AML-193 (cell line): ENCODE measurements around the gene S100A5.
"Not testable (repeated sequence)": the region's sequence is repeated elsewhere in the genome, so short reads cannot be mapped to it uniquely, and the experiment has no call there.

ENCODE experiments used
- DNase-seq, 2 experiments: peaks; one replicate each; lab custom pipeline; 2025; lab: John Stamatoyannopoulos, UW

Gene S100A5

GRCh38 chr1:153566414-153567371, 26.0 kb upstream of the S100A5 start:
- DNase-seq = peak; percentile 75 to 80

DNA sequence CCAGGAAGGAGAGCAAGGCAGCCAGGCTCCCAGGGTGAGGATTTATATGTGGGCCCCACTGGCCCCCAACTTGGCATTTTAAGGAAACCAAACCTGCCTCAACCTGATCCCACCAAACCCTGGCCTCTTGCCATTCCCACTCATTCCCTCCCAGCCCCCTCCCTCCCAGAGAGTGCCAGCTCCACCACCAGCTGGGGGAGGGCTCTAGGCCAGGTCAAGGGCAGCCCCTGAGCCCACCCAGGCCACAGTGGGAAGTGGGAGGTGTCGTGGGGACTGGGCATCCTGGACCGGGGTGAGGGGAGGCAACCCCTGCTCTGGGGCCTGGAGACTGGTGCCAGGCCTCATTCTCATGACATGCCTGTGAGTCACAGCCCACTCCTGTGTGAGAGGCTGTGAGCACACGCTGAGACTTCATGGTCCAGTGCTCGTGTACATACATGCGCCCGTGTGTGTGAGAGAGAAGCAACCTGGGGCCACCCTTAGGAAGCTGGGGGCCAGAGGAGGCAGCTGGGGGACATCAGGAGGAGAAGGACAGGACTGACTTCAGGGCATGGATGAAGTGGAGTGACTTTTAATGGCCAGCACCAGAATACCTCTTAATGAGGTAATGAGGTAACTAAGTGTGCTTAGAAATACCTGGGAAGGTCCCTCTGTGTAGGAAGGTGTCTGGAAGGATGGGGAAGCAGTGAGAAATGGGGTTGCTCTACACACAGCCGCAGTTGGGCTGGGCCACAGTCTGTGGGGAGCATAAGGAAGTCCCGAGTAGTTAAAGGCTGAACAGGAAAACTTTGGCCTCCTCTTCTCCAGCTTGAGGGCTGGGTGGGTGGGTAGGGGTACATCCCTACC, 25.0 kb upstream of the S100A5 start, which contains the start of gene S100A2:
Gene S100A2, minus strand, starts transcription at position 316 of the 846 bp plus-strand sequence. CDS start 1,967 bp downstream, outside the sequence.
- DNase-seq = peak; percentile 28 to 37

DNA sequence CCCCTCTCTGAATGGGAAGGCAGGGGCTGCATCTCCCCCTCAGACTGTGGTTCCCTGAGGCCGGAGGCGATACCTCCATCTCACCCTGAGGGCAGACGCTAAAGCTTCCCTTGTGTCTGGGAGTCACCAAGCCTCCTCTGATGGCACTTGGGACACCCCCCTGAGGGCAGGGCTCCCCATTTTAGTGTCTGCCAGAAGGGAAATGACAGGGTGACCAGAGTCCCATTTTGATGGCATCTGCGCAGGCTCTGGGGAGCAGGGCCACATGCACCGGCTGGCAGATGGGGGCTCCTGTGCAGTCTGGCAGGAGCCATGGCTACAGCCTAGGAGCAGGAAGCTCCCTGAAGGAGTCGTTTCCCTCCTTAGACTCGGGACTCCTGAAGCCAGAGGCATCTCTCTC, 23.3 kb upstream of the S100A5 start:
- no peak for DNase-seq

- DNase-seq = no peak
Measured at GRCh38 chr1:153563483-153563901, 22.8 kb upstream of the S100A5 start.

DNA sequence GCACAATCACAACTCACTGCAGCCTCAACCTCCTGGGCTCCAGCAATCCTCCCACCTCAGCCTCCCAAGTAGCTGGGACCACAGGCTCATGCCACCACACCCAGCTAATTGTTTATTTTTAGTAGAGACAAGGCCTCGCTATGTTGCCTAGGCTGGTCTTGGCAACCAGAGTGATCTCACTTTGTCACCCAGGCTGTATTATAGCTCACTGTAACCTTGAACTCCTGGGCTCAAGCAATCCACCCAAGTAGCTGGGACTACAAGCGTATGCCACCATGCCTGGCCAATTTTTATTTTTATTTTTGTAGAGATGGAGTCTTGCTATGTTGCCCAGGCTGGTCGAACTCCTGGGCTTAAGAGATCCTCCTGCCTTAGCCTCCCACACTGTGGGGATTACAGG, 21.3 kb upstream of the S100A5 start:
- not testable (repeated sequence) for DNase-seq

DNA sequence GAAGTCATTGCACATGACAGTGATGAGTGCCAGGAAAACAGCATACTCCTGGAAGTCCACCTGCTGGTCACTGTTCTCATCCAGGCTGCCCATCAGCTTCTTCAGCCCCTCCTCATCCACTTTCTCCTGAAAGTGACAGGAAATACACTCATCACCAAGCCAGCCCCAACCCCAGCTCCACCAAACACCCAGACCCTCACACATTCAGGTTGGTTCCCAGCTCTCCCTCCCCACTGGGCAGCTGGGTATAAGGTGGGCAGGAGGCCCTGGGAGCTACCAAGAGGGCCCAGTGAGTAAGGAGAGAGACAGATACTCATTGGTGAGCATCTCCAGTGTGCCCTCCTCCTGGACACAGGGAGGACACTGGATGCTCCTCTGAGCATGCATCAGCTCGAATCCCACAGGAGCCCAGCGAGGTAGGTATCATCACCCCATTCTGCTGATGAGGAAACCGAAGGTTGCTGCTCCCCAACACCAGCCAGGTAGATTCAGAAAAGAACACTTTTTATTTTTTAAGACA, 20.8 kb upstream of the S100A5 start:
- DNase-seq = no peak

- DNase-seq = no peak
Measured at GRCh38 chr1:153560771-153561465, 20.2 kb upstream of the S100A5 start.

DNA sequence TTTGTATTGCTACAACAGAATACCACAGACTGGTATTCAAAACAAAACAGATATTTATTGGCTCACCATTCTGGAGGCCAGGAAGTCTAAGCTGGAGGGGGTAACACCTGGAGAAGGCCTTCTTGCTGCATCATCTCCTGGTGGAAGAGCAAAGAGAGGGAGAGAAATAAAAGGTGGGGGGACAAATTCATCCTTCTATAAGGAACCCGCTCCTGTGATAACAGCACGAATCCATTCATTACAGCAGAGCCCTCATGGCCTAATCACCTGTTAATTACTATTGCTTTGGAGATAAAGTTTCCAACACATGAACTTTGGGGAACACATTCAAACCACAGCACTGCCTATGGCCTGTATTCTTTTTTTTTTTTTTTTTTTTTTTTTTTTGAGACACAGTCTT, 19.5 kb upstream of the S100A5 start:
- DNase-seq = no peak

DNA sequence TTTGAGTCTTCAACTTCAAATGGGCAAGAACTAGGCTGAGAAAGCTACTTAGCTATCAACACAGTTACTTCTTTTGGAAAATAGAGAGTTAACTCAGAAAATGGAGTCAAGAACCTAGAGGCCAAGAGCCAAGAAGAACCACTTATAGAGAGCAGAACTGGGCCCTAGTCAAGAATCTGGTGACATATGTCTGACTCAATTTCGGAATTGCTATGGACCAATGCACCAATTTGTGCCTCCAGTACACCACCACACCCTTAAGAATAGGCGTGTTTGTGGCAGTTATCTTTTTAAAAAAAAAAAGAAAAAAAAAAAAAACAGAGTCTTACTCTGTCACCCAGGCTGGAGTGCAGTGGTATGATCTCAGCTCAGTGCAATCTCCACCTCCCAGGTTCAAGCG, 17.1 kb upstream of the S100A5 start:
- DNase-seq = no peak

DNA sequence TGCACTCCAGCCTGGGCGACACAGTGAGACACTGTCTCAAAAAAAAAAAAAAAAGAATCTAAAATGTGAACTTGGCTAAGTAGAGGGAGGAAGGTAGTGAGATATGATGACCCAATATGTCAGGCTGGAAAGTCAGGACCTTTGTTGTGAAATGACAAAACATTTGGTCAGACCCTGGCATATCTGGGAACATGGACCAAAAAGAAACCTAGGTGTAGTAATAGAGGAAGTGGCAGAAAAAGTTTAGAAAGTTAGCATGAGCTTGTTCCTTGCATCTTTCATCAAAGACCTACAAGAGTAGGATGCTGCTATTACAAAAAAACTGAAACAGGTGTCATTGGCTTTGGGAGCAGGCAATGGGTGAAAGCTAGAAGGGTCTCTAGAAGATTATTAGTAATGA, 15.6 kb upstream of the S100A5 start:
- peak; percentile 23 to 35 for DNase-seq

DNA sequence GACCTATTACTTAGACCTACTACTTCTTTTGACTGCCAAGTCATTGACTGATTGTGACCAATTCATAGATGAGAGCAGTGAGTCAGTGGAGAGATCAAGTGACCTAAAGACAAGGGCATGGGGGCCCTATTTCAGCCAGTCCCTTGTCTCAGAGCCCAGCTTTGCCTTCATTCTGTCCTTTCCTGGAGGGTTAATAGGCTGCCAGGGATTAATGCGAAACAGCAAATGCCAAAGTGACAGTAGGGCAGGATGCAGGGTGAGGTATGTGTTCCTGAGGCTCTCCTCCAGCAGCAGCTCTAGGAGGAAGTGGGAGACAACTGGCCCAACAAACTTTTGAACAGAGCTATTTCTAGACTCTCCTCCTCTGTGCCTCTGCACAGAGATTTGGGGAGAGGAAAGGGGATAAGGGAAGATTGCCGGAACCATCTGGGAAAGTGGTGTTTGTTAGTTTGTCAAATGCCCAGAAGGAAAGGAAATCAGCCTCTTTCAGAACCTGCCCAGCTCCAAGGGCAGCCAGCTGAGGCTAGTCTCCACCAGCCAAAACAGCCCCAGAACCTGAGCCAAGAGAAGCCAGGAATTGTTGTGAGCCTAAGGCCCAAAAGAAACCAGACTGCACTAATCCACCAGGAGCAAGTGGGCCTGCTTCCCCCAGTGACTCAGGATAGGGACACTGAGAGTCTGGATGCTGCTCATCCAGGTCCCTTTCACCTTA, 13.3 kb upstream of the S100A5 start:
- peak; percentile 15 to 19 for DNase-seq

DNA sequence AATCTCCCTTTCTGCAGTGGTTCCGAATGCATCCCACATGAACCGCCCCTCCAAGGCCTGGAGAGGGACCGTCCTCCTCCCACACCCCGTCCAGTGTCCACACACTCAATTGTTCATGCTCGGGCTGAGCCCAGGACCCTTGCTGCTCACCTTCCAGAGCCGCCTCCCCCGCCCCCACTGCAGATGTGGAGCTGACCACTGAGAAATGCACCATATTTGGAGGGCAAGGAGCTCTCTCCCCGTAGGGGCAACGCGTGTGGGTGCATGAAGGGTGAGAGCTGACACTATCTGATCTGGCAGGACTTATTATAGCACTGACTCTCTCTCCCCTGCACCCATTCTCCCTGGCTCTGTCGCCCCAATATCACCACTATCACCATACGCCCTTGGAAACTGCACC, 12.4 kb upstream of the S100A5 start:
- no peak for DNase-seq

DNA sequence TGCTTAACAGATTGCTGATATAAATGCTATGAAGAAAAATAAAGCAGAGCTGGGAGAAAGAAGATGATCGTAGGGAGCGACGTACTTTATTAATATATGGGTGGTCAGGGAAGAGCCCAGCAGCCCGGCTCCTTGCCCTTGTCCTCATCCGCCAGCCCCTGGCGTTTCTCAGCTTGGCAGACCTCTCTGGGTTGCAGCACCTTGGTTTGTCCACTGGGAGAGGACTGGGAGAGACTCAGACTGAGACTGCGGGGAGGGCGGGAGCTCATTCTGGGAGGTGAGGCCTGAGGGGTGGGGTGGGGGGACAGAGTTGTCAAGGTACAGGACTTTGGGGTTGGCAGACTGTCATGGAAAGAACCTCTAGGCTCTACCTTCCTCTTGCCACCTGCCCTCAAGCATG, 11.6 kb upstream of the S100A5 start:
- no peak for DNase-seq

DNA sequence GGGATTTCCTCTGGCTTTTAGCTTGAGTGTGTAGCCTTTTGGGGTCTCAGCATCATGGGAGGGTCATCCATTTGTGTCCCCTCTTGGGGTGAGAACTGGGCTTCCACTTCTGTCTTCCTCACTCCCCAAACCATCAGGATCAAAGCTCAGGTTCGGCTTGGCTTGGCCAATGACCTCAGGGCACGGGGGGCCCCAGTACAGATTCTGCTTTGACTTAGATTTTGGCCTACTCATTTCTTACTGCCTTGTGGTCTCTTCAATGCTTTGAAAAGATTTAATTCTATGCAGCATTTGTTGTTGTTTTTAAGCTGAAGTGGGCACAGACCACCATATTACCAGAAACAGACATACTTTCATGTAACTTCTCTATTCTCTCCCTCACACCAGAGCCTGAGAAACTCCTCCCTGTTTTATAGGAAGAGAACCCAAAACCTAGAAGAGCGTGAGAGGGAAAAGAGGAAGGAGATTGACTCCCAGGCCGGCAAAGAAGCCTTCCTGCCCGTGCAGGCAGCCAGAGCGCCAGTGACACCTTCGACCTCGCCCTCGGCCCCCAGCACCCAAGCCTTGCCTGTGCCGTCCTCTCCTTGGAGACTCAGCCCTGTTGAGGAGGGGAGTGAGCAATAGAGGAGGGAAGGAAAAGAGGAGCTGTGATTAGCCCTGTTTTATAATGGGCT, 10.2 kb upstream of the S100A5 start:
- peak; percentile 65 to 72 for DNase-seq

- DNase-seq = no peak
Measured at GRCh38 chr1:153550398-153550758, 9.6 kb upstream of the S100A5 start.

- DNase-seq = no peak
Measured at GRCh38 chr1:153549741-153550397, 9.1 kb upstream of the S100A5 start.

DNA sequence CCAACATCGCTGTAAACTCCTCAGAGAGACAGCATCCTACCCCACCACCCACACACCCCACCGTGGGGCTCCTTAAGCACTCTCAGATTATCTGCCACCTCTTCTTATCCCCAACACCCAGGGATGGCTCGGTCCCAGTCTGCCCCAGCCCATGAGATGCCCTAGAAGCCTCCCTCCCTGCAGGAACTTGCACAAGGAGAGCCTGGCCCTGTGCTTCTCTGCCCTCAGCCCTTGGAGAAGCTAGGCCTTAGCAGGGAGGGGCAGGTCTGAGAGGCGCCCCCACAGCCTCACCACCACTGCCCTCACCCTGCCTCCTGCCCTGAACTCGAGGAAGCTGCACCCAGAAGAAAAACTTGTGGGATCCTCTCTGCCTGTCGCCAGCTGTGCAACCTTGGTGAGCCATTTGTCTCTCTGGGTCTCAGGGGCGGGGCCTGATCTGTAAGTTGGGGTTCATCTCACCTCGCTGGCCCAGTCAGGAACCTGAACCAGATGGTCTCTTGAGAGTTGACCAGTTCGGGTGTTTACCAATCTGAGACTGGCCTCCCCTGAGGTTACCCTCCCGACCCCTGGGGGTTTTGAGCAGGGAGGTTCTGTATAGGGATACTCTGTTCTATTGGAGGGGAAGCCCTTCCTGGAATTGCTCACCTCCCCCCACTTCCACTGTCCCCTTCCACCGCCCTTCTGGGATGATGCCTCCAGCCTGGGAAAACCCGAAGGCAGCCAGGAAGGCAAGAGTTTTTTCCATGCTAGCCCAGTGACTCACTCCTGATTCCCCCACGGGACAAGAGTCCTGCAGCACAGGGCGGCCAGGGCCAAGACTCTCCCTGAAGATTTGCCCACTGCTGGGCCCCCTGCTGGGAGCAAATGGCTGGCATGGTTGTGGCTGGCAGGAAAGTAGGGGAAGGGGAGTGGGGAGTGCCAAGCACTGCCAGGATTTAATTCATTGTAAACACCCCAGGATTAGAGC, 8.3 kb upstream of the S100A5 start, which contains the start of gene S100A3:
Gene S100A3, minus strand, starts transcription at position 537 of the 967 bp plus-strand sequence. CDS start 773 bp downstream, outside the sequence.
- DNase-seq = no peak
